ENCODE results near the gene UNC13D. TPM values are rescaled to one million over a fixed set of nuclear protein-coding genes. Genes with fewer than 3 reads are reported as not detected.

The UNC13D gene
- total RNA-seq, 3 donors from 2014 or later, result 5.6 to 15.5 (median 8.5) TPM

GRCh38 chr17:75808549-75808904, 35.7 kb downstream of the UNC13D start:
- Histone ChIP-seq H3K9me3 (no peaks in the 10 kb centered on the region), H3K4me1 (peaks cover 9 to 18% of the 10 kb centered on the region in 2 donors), H3K27me3 (no peaks in the 10 kb centered on the region), H3K27ac (peak overlapping the region; percentile 81 to 92), H3K4me3 (peak overlapping the region in 1 of 3 donors; percentile 2), H3K36me3 (peaks cover 4% of the 10 kb centered on the region)
- TF ChIP-seq CTCF (IDR thresholded peaks at IDR 0.05) (no peak), POLR2AphosphoS5 (IDR thresholded peaks at IDR 0.05) (no peak), POLR2A (IDR thresholded peaks at IDR 0.05) (no peak)
- DNase-seq (ENCODE audit: low spot score in 2 of 2), result no peak
- intact Hi-C loops (cut with DNase I; ENCODE audit: low total_unique reads), result no loop called here

- Histone ChIP-seq H3K4me1 (peaks cover 9 to 18% of the 10 kb centered on the region in 2 donors), H3K36me3 (peaks cover 4% of the 10 kb centered on the region), H3K27ac (peak overlapping the region; percentile 81 to 92), H3K27me3 (no peaks in the 10 kb centered on the region), H3K4me3 (no peak overlapping the region), H3K9me3 (no peaks in the 10 kb centered on the region)
- DNase-seq (ENCODE audit: low spot score in 2 of 2), result no peak
- intact Hi-C loops (cut with DNase I; ENCODE audit: low total_unique reads), result no loop called here
- TF ChIP-seq POLR2AphosphoS5 (IDR thresholded peaks at IDR 0.05), result no peak
- TF ChIP-seq POLR2A (IDR thresholded peaks at IDR 0.05), result no peak
- TF ChIP-seq CTCF (IDR thresholded peaks at IDR 0.05), result no peak
Measured at GRCh38 chr17:75807861-75808260, 36.3 kb downstream of the UNC13D start.

GRCh38 chr17:75806822-75807500, 37.2 kb downstream of the UNC13D start:
- H3K27ac ChIP-seq, result no peak overlapping the region
- no peaks in the 10 kb centered on the region for H3K27me3 ChIP-seq
- H3K4me3 ChIP-seq, result no peak overlapping the region
- TF ChIP-seq POLR2AphosphoS5 (IDR thresholded peaks at IDR 0.05) (no peak), POLR2A (IDR thresholded peaks at IDR 0.05) (no peak)
- intact Hi-C loops (cut with DNase I; ENCODE audit: low total_unique reads), result no loop called here
- H3K9me3 ChIP-seq, result no peaks in the 10 kb centered on the region
- no peaks in the 10 kb centered on the region for H3K36me3 ChIP-seq
- peaks cover 9 to 18% of the 10 kb centered on the region in 2 donors for H3K4me1 ChIP-seq
- DNase-seq (ENCODE audit: low spot score in 2 of 2), result peak in 1 of 2 donors; percentile 3

- H3K4me1 ChIP-seq, result peaks cover 0 to 10% of the 10 kb centered on the region in 2 donors
- no peak for DNase-seq (ENCODE audit: low spot score in 2 of 2)
- no peaks in the 10 kb centered on the region for H3K36me3 ChIP-seq
- H3K4me3 ChIP-seq, result no peak overlapping the region
- H3K27me3 ChIP-seq, result no peaks in the 10 kb centered on the region
- H3K27ac ChIP-seq, result no peak overlapping the region
- no peaks in the 10 kb centered on the region for H3K9me3 ChIP-seq
- intact Hi-C loops (cut with DNase I; ENCODE audit: low total_unique reads), result no loop called here
- TF ChIP-seq POLR2AphosphoS5 (IDR thresholded peaks at IDR 0.05), result no peak
Measured at GRCh38 chr17:75803883-75804282, 40.3 kb downstream of the UNC13D start.

GRCh38 chr17:75799402-75799801, 44.8 kb downstream of the UNC13D start:
- DNase-seq (ENCODE audit: low spot score in 2 of 2), result no peak
- intact Hi-C loops (cut with DNase I; ENCODE audit: low total_unique reads), result no loop called here
- no peaks in the 10 kb centered on the region for H3K36me3 ChIP-seq
- no peak for TF ChIP-seq POLR2A (IDR thresholded peaks at IDR 0.05)
- TF ChIP-seq CTCF (IDR thresholded peaks at IDR 0.05), result no peak
- TF ChIP-seq POLR2AphosphoS5 (IDR thresholded peaks at IDR 0.05), result no peak
- H3K4me3 ChIP-seq, result no peak overlapping the region
- no peaks in the 10 kb centered on the region for H3K9me3 ChIP-seq
- H3K27ac ChIP-seq, result no peak overlapping the region
- H3K27me3 ChIP-seq, result no peaks in the 10 kb centered on the region
- H3K4me1 ChIP-seq, result no peaks in the 10 kb centered on the region

GRCh38 chr17:75795820-75796607, 48.2 kb downstream of the UNC13D start:
- TF ChIP-seq CTCF (IDR thresholded peaks at IDR 0.05) (no peak), POLR2A (IDR thresholded peaks at IDR 0.05) (no peak), POLR2AphosphoS5 (IDR thresholded peaks at IDR 0.05) (no peak)

More at GRCh38 chr17:75795820-75796607, 48.2 kb downstream of the UNC13D start:
- no peak overlapping the region for H3K4me3 ChIP-seq
- H3K36me3 ChIP-seq, result no peaks in the 10 kb centered on the region
- intact Hi-C loops (cut with DNase I; ENCODE audit: low total_unique reads), result no loop called here
- no peak overlapping the region for H3K27ac ChIP-seq
- H3K9me3 ChIP-seq, result no peaks in the 10 kb centered on the region
- H3K27me3 ChIP-seq, result no peaks in the 10 kb centered on the region
- no peaks in the 10 kb centered on the region for H3K4me1 ChIP-seq
- no peak for DNase-seq (ENCODE audit: low spot score in 2 of 2)
